Astrocyte (in vitro differentiated cells and primary cell): Measurements from ENCODE around the gene LRSAM1. TPM values are rescaled to one million over a fixed set of nuclear protein-coding genes. Genes with fewer than 3 reads are reported as not detected.
A peak's percentile ranks its signal among the peaks of the same experiment; 100 is the strongest.

Experiments
- DNase-seq: peaks from one replicate; pipeline ENCODE4 v3.0.0-alpha.2; 2010; ENCODE audit warnings: low read depth
- FAIRE-seq: peaks from 2 replicates; lab custom pipeline; 2011; peaks lifted over from hg19 to GRCh38; lab: Jason Lieb, UNC
- H2AFZ ChIP-seq: 2 replicates; pipeline ENCODE4 v1.6.0; 2012; ENCODE audit warnings: low read depth, low read length, inconsistent platforms
- H3K27ac ChIP-seq: 2 replicates; pipeline ENCODE4 v1.5.1; 2011; ENCODE audit warnings: low read depth, low read length, inconsistent platforms
- H3K27me3 ChIP-seq: 2 replicates; pipeline ENCODE4 v1.6.0; 2011; ENCODE audit warnings: low read length, inconsistent platforms; ENCODE audit not compliant: insufficient read depth
- H3K36me3 ChIP-seq: 2 replicates; pipeline ENCODE4 v1.5.1; 2011; ENCODE audit warnings: low read length, inconsistent platforms; ENCODE audit not compliant: insufficient read depth
- H3K4me1 ChIP-seq: 2 replicates; pipeline ENCODE4 v1.5.1; 2011; ENCODE audit warnings: low read length, inconsistent platforms; ENCODE audit not compliant: insufficient read depth
- H3K4me2 ChIP-seq: 2 replicates; pipeline ENCODE4 v1.6.0; 2012; ENCODE audit warnings: low read length, inconsistent platforms
- H3K4me3 ChIP-seq: 2 replicates; pipeline ENCODE4 v1.5.1; 2011; ENCODE audit warnings: low read depth, mild to moderate bottlenecking, low read length, inconsistent platforms; ENCODE audit not compliant: insufficient read depth
- H3K79me2 ChIP-seq: 2 replicates; pipeline ENCODE4 v1.6.0; 2012; ENCODE audit warnings: mild to moderate bottlenecking, low read length, inconsistent platforms; ENCODE audit not compliant: insufficient read depth
- H3K9ac ChIP-seq: 2 replicates; pipeline ENCODE4 v1.6.0; 2012; ENCODE audit warnings: mild to moderate bottlenecking, low read length, inconsistent platforms
- H3K9me3 ChIP-seq: 2 replicates; pipeline ENCODE4 v1.5.1; 2012; ENCODE audit warnings: low read depth, mild to moderate bottlenecking, low read length, inconsistent platforms; ENCODE audit not compliant: insufficient read depth
- H4K20me1 ChIP-seq: 2 replicates; pipeline ENCODE4 v1.6.0; 2012; ENCODE audit warnings: low read length, inconsistent platforms; ENCODE audit not compliant: insufficient read depth
- H3K27ac Mint-ChIP-seq: one replicate; pipeline ENCODE4 v1.8.0; 2021; ENCODE audit warnings: mild to moderate bottlenecking, mixed read lengths; ENCODE audit not compliant: unreplicated experiment
- H3K27me3 Mint-ChIP-seq: one replicate; pipeline ENCODE4 v1.8.0; 2021; ENCODE audit warnings: low read depth, mixed read lengths; ENCODE audit not compliant: unreplicated experiment
- H3K36me3 Mint-ChIP-seq: one replicate; pipeline ENCODE4 v1.8.0; 2021; ENCODE audit warnings: low read depth, mixed read lengths; ENCODE audit not compliant: unreplicated experiment
- H3K4me1 Mint-ChIP-seq: one replicate; pipeline ENCODE4 v1.8.0; 2021; ENCODE audit warnings: low read depth, mixed read lengths; ENCODE audit not compliant: unreplicated experiment
- H3K4me3 Mint-ChIP-seq: one replicate; pipeline ENCODE4 v1.8.0; 2021; ENCODE audit warnings: mild to moderate bottlenecking, moderate library complexity, mixed read lengths; ENCODE audit not compliant: unreplicated experiment
- H3K9me3 Mint-ChIP-seq: one replicate; pipeline ENCODE4 v1.8.0; 2021; ENCODE audit warnings: mild to moderate bottlenecking, mixed read lengths; ENCODE audit not compliant: unreplicated experiment
- EZH2 ChIP-seq: IDR thresholded peaks from 2 replicates; pipeline ENCODE4 v1.6.1; 2012; ENCODE audit warnings: mild to moderate bottlenecking, low read length, inconsistent platforms; ENCODE audit not compliant: insufficient read depth
- total RNA-seq: library from RNA; stranded (reverse); gene quantifications from 2 replicates; pipeline ENCODE4 v1.2.1, GENCODE V29; 2021
- TF ChIP-seq, protein P1 (sequence below): IDR thresholded peaks from 2 replicates; pipeline ENCODE4 v1.5.1; 2011; ENCODE audit warnings: low read depth, mild to moderate bottlenecking, inconsistent platforms, low read length, moderate library complexity; ENCODE audit not compliant: insufficient read depth

LRSAM1 gene
- total RNA-seq, 1 donor from 2014 or later, result 18.7 TPM

DNA sequence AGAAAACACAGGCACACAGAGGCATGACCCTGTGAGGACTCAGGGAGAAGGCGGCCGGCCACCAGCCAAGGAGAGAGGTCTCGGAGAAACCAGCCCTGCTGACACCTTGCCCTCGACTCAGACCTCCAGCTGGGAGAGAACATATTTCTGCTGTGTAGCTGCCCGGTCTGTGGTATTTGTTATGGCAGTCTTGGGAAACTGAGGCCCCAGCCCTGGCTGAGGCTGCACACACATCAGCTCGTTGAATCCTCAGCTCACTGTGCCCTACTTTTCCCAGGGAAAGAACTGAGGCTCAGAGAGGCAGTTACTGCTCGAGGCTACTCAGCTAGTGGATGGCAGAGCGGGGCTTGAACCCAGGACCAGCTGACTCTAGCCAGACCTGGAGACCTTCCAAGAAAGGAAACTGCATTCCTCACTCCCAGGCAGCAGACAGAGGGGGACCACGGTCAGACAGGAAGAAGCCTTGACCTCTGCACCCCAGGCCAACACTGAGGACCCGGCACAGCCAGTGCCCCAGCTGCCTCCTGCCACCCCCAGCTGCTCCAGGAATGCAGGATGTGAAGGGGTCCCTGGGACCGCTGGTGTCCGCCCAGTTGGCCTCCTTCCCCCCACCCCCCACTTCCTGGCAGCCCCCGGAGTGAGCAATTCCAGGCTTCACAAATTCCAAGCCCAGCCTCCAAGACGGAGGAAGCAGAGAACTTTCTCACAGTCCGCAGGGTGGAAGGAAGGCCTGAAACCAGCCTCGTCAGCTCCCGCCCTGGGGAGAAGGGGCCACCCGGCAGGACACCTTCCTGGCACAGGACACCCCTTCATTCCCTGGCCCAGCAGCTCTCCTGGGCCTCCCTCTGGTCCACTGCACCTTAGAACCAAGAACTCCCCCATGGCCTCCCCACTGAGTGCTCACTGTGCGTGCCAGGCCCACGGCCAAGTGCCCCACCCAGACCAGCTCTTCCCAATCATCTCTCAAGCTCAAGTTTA is 69.9 kb downstream of the LRSAM1 start:
- H3K4me1 ChIP-seq, result peaks cover 81% of the 10 kb centered on the region
- H3K36me3 ChIP-seq, result peaks cover 42% of the 10 kb centered on the region
- DNase-seq (peak; percentile 86), FAIRE-seq (peak; percentile 34)
- H3K27me3 ChIP-seq, result no peaks in the 10 kb centered on the region
- H3K36me3 Mint-ChIP-seq, result peaks cover 42% of the 10 kb centered on the region
- no peak for TF ChIP-seq EZH2
- TF ChIP-seq, protein P1, sequence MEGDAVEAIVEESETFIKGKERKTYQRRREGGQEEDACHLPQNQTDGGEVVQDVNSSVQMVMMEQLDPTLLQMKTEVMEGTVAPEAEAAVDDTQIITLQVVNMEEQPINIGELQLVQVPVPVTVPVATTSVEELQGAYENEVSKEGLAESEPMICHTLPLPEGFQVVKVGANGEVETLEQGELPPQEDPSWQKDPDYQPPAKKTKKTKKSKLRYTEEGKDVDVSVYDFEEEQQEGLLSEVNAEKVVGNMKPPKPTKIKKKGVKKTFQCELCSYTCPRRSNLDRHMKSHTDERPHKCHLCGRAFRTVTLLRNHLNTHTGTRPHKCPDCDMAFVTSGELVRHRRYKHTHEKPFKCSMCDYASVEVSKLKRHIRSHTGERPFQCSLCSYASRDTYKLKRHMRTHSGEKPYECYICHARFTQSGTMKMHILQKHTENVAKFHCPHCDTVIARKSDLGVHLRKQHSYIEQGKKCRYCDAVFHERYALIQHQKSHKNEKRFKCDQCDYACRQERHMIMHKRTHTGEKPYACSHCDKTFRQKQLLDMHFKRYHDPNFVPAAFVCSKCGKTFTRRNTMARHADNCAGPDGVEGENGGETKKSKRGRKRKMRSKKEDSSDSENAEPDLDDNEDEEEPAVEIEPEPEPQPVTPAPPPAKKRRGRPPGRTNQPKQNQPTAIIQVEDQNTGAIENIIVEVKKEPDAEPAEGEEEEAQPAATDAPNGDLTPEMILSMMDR, result no peak
- peaks cover 50% of the 10 kb centered on the region for H3K79me2 ChIP-seq
- H3K4me3 Mint-ChIP-seq, result peak overlapping the region; percentile 72
- no peak overlapping the region for H2AFZ ChIP-seq
- peaks cover 68% of the 10 kb centered on the region for H3K4me1 Mint-ChIP-seq
- H4K20me1 ChIP-seq, result peaks cover 6% of the 10 kb centered on the region
- peaks cover 12% of the 10 kb centered on the region for H3K9me3 ChIP-seq
- peaks cover 2% of the 10 kb centered on the region for H3K9me3 Mint-ChIP-seq
- peak overlapping the region; percentile 95 for H3K27ac ChIP-seq
- peak overlapping the region; percentile 6 for H3K4me3 ChIP-seq
- H3K9ac ChIP-seq, result peak overlapping the region; percentile 70
- no peaks in the 10 kb centered on the region for H3K27me3 Mint-ChIP-seq
- H3K4me2 ChIP-seq, result peak overlapping the region; percentile 54
- peak overlapping the region; percentile 99 for H3K27ac Mint-ChIP-seq

DNA sequence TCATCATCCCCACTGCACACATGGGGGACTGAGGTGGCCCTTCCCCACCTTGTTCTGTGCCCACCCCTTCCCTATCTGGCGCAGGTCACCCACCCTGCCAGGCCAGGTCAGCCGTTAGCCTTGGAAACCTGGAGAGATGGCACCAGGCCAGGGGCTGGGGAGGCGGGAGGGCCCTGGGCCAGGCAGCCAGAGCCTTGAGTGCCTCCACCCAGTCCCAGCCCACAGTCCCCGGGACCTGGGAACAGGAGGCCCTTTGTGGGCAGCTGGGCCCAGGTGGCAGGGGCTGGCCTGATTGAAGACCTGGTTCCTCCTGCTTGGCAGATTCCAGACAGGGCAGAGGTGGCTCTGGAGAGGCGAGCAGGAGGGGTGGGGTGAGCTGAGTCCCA is 70.6 kb downstream of the LRSAM1 start:
- H3K79me2 ChIP-seq, result peaks cover 52% of the 10 kb centered on the region
- no peak for DNase-seq

More for the DNA sequence above, 70.6 kb downstream of the LRSAM1 start:
- TF ChIP-seq, protein P1, result no peak
- no peak for TF ChIP-seq EZH2
- no peak overlapping the region for H2AFZ ChIP-seq
- H3K4me2 ChIP-seq, result peak overlapping the region; percentile 54
- no peak overlapping the region for H3K4me3 ChIP-seq
- H3K36me3 ChIP-seq, result peaks cover 42% of the 10 kb centered on the region
- H4K20me1 ChIP-seq, result peaks cover 6% of the 10 kb centered on the region
- Mint-ChIP-seq H3K9me3 (peaks cover 2% of the 10 kb centered on the region), H3K4me1 (peaks cover 68% of the 10 kb centered on the region), H3K27me3 (no peaks in the 10 kb centered on the region), H3K4me3 (no peak overlapping the region), H3K27ac (peak overlapping the region; percentile 99), H3K36me3 (peaks cover 44% of the 10 kb centered on the region)
- no peaks in the 10 kb centered on the region for H3K27me3 ChIP-seq
- H3K9me3 ChIP-seq, result peaks cover 12% of the 10 kb centered on the region
- H3K4me1 ChIP-seq, result peaks cover 74% of the 10 kb centered on the region
- H3K27ac ChIP-seq, result peak overlapping the region; percentile 95
- H3K9ac ChIP-seq, result peak overlapping the region; percentile 70
- FAIRE-seq, result no peak
